Esophagus muscularis mucosa (tissue), 4 donors: ENCODE data around the gene SEMA5A. TPM values are rescaled to one million over a fixed set of nuclear protein-coding genes. Genes with fewer than 3 reads are reported as not detected.

Experiments used
- DNase-seq: peaks from one replicate; pipeline ENCODE4 v3.0.0-alpha.2; 2017; ENCODE audit errors: extremely low spot score
- H3K27ac ChIP-seq, 4 donors: fragments of 200-600 bp; sonication (generic); replicated peaks in 1 of 4; 1 replicate in 3 of 4; 2 replicates in 1 of 4; pipeline ENCODE4 v1.5.1; 2016 to 2019; ENCODE audit warnings: mild to moderate bottlenecking in 1 of 4
- H3K27me3 ChIP-seq, 4 donors: fragments of 200-600 bp; sonication (generic); one replicate each; pipeline versions ENCODE4 v1.5.1 to v1.6.0; 2016 to 2019
- H3K36me3 ChIP-seq, 4 donors: fragments of 200-600 bp; sonication (generic); one replicate each; pipeline ENCODE4 v1.5.1; 2016 to 2019
- H3K4me1 ChIP-seq, 4 donors: fragments of 200-600 bp; sonication (generic); one replicate each; pipeline ENCODE4 v1.5.1; 2016 to 2019
- H3K4me3 ChIP-seq, 4 donors: fragments of 200-600 bp; sonication (generic); 1 replicate in 2 of 4; 2 replicates in 2 of 4; pipeline ENCODE4 v1.5.1; 2016 to 2019; ENCODE audit warnings: mild to moderate bottlenecking in 4 of 4, moderate library complexity in 1 of 4
- H3K9me3 ChIP-seq, 4 donors: fragments of 200-600 bp; sonication (generic); 1 replicate in 3 of 4; 2 replicates in 1 of 4; pipeline ENCODE4 v1.5.1; 2016 to 2019
- CTCF ChIP-seq, 3 experiments: fragments of 200-600 bp in 2 of 3; fragments of 450-650 bp in 1 of 3; sonication (generic) in 2 of 3; IDR thresholded peaks; one replicate each; pipeline ENCODE4 v1.5.1; 2017 to 2019; ENCODE audit warnings: antibody characterized with exemption in 3 of 3, mild to moderate bottlenecking in 2 of 3, moderate library complexity in 1 of 3
- EP300 ChIP-seq: sonication (generic); formaldehyde crosslinking; IDR thresholded peaks from one replicate; pipeline ENCODE4 v1.6.1; 2017; ENCODE audit warnings: antibody characterized with exemption
- POLR2A ChIP-seq: fragments of 450-650 bp; IDR thresholded peaks from one replicate; pipeline ENCODE4 v1.6.1; 2017; ENCODE audit warnings: antibody characterized with exemption, moderate library complexity, mild to moderate bottlenecking, low read depth
- POLR2AphosphoS5 ChIP-seq, 2 donors: sonication (generic); formaldehyde crosslinking; IDR thresholded peaks; one replicate each; pipeline ENCODE4 v1.6.1; 2017; ENCODE audit warnings: antibody characterized with exemption in 2 of 2
- WGBS: methylation state at CpG from one replicate; pipeline ENCODE4 v1.1.5; 2018; 5-methylcytosine and 5-hydroxymethylcytosine counted together
- intact Hi-C: fragments of 100-400 bp; cut with DNase I; formaldehyde crosslinking; loops from one replicate; pipeline ENCODE4 v1.15.1; 2023
- total RNA-seq, 4 donors: library from RNA; depleted of rRNA; stranded (reverse); fragments of >200 nt; gene quantifications; one replicate each; pipeline versions ENCODE4 v1.1.0 to v1.2.1, GENCODE V29; 2016

Gene SEMA5A
- total RNA-seq, 4 donors from 2014 or later, result 2.1 to 5.6 (median 3.5) TPM

GRCh38 chr5:9431151-9431495 lies 114.8 kb downstream of the SEMA5A start:
- no peak overlapping the region for H3K4me3 ChIP-seq
- H3K27ac ChIP-seq, result no peak overlapping the region
- no peaks in the 10 kb centered on the region for H3K36me3 ChIP-seq
- intact Hi-C loops, result no loop called here
- TF ChIP-seq EP300, result no peak
- no peak for TF ChIP-seq CTCF (IDR thresholded peaks at IDR 0.05)
- TF ChIP-seq POLR2AphosphoS5 (IDR thresholded peaks at IDR 0.05), result no peak
- TF ChIP-seq POLR2A, result no peak
- no peaks in the 10 kb centered on the region for H3K27me3 ChIP-seq
- peaks cover 0 to 13% (median 0%) of the 10 kb centered on the region in 4 donors for H3K4me1 ChIP-seq
- DNase-seq, result no peak
- no peaks in the 10 kb centered on the region for H3K9me3 ChIP-seq

- H3K27ac ChIP-seq, result no peak overlapping the region
- H3K36me3 ChIP-seq, result no peaks in the 10 kb centered on the region
- no peaks in the 10 kb centered on the region for H3K9me3 ChIP-seq
- no peak overlapping the region for H3K4me3 ChIP-seq
- 69% methylated on average over 2 of the region's 2 CpGs for WGBS
- DNase-seq, result peak; percentile 42
- TF ChIP-seq POLR2A (no peak), EP300 (no peak), POLR2AphosphoS5 (IDR thresholded peaks at IDR 0.05) (no peak), CTCF (IDR thresholded peaks at IDR 0.05) (no peak)
- H3K4me1 ChIP-seq, result peaks cover 0 to 13% (median 0%) of the 10 kb centered on the region in 4 donors
- intact Hi-C loops, result no loop called here
- H3K27me3 ChIP-seq, result no peaks in the 10 kb centered on the region
Observed at GRCh38 chr5:9430306-9430705, 115.6 kb downstream of the SEMA5A start.

- intact Hi-C loops, result no loop called here
- Histone ChIP-seq H3K4me3 (no peak overlapping the region), H3K9me3 (no peaks in the 10 kb centered on the region), H3K4me1 (peaks cover 0 to 13% (median 0%) of the 10 kb centered on the region in 4 donors), H3K36me3 (no peaks in the 10 kb centered on the region), H3K27me3 (no peaks in the 10 kb centered on the region), H3K27ac (no peak overlapping the region)
- no peak for TF ChIP-seq POLR2AphosphoS5 (IDR thresholded peaks at IDR 0.05)
- TF ChIP-seq EP300, result no peak
- no peak for TF ChIP-seq CTCF (IDR thresholded peaks at IDR 0.05)
- TF ChIP-seq POLR2A, result no peak
- WGBS, result 87% methylated on average over 8 of the region's 8 CpGs
- DNase-seq, result peak; percentile 78
Observed at GRCh38 chr5:9429691-9430215, 116.1 kb downstream of the SEMA5A start.

- no peak overlapping the region for H3K4me3 ChIP-seq
- no peak for DNase-seq
- no peaks in the 10 kb centered on the region for H3K36me3 ChIP-seq
- no peak overlapping the region for H3K27ac ChIP-seq
- WGBS, result 85% methylated on average over 4 of the region's 4 CpGs
- intact Hi-C loops, result no loop called here
- no peaks in the 10 kb centered on the region for H3K27me3 ChIP-seq
- peaks cover 0 to 13% (median 0%) of the 10 kb centered on the region in 4 donors for H3K4me1 ChIP-seq
- no peaks in the 10 kb centered on the region for H3K9me3 ChIP-seq
- TF ChIP-seq POLR2A (no peak), EP300 (no peak), POLR2AphosphoS5 (IDR thresholded peaks at IDR 0.05) (no peak), CTCF (IDR thresholded peaks at IDR 0.05) (no peak)
Observed at GRCh38 chr5:9428272-9428671, 117.6 kb downstream of the SEMA5A start.

- no peak overlapping the region for H3K4me3 ChIP-seq
- H3K9me3 ChIP-seq, result no peaks in the 10 kb centered on the region
- intact Hi-C loops, result no loop called here
- TF ChIP-seq CTCF (IDR thresholded peaks at IDR 0.05) (no peak), EP300 (no peak)
- H3K36me3 ChIP-seq, result no peaks in the 10 kb centered on the region
- DNase-seq, result no peak
- H3K4me1 ChIP-seq, result no peaks in the 10 kb centered on the region
- H3K27me3 ChIP-seq, result no peaks in the 10 kb centered on the region
- no peak overlapping the region for H3K27ac ChIP-seq
Observed at GRCh38 chr5:9425710-9426109, 120.2 kb downstream of the SEMA5A start.
